GM15510 (cell line): ENCODE measurements around the gene FXYD5.

ENCODE experiments used
- POLR2A ChIP-seq: IDR thresholded peaks from 3 replicates; pipeline ENCODE4 v1.6.1; 2011; ENCODE audit warnings: borderline replicate concordance; ENCODE audit not compliant: insufficient read length; ENCODE audit errors: extremely low read depth

The FXYD5 gene

DNA sequence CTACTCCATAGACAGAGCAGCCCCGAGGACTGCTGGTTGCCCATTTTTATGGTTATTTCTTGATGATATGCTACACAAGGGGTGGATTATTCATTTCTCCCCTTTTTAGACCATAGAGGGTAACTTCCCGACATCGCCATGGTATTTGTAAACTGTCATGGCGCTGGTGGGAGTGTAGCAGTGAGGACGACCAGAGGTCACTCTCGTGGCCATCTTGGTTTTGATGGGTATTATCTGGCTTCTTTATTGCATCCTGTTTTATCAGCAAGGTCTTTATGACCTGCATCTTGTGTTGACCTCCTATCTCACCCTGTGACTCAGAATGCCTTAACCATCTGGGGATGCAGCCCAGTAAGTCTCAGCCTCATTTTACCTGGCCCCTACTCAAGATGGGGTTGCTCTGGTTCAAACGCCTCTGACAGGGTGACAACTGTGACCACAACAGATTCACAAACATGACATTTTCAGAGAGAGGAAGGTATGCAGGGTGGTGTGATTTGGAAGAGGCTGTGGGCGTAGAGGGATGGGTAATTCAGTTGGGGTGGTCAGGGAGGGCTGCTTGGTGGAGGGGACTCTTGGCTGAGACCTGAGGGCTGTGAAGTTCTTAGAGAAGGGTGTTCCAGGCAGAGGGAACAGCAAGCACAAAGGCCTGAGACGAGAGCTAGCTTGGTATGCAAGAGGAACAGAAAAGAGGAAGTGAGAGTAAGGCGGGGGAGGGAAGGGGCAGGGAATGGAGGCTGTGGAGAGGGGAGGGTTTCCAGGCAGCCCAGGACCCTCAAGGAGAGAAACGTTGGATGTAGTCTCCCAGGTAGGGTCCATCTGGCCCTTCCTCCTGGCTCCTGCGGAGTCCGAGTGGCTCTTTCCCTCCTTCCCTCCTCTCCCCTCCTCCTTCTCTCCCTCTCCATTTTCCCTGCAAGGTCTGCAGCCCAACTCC lies 50.5 kb downstream of the FXYD5 start:
- TF ChIP-seq POLR2A = no peak

DNA sequence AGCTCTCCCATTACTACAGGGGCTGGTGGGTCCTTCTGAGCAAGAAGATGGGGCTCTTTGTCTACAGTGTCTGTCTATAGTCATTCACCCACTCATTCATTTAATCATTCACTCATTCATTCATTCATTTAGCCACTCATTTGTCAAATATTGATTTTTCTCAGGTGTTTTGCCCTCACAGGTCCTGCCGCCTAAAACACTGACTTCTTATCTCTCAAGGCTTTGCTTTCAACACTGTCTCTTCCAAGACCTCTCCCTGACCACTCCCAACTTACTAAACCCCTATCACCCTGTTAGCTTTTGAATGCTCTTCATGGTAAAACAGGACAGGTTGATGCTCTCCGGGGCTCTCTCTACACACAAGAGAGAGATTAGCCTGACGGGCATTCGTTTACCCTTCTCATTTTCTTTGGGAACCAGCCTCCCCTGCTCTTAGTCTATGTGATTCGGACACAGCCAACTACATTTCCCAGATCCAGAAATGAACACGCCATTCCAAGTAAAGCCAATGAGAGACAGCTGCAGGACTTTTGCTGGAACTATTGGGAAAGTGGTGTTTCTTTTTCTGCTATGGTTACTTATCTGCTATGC lies 51.3 kb downstream of the FXYD5 start:
- no peak for TF ChIP-seq POLR2A

DNA sequence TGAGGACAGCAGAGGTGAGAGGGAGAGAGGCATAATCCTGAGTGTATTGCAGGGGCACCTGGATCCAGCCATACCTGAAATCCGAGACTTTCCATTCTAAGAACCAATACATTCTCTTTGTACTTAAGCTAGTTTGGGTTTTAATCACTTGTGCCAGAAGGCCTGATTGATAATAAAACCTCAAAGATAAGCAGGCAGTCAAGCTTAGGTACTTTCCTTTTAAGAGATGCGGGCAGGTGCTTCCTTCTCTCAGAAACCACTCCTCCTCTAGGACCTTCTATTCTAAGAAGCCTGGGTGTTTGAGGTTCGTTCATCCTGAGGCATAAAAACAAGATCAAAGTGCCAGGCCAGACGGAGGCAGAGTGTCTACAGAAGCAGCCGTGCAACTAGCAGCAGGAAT lies 51.8 kb downstream of the FXYD5 start:
- TF ChIP-seq POLR2A = no peak

DNA sequence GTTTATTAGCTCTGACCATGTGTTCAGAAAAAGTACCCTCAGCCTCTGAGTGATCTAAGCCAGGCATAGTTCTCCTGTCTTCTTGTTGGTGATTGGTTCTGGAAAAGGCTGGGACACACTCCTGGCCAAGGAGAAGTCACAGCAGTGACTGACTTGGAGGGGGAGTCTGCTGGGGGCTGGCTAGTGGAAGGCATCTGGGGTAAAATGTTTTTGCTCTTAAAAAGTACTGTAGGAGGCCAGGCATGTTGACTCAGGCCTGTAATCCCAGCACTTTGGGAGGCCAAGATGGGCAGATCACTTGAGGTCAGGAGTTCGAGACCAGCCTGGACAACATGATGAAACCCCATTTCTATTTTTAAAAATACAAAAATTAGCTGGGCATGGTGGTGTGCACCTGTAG lies 52.3 kb downstream of the FXYD5 start:
- TF ChIP-seq POLR2A = no peak

DNA sequence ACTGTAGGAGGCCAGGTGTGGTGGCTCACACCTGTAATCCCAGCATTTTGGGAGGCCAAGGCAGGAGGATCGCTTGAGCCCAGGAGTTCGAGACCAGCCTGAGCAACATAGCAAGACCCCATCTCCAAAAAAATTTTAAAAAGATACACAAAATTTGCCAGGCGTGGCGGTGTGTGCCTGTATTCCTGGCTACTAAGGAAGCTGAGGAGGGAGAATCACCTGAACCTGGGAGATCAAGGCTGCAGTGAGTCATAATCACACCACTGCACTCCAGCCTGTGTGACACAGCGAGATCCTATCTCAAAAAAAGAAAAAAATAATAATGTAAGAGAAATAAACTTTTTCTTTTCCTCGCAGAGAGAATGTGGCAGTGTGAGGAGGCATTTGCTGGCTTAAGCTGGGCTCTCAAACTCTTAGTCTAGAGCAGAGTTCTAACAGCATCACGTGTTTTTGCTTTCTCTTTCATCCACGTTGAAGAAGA lies 52.9 kb downstream of the FXYD5 start:
- no peak for TF ChIP-seq POLR2A

DNA sequence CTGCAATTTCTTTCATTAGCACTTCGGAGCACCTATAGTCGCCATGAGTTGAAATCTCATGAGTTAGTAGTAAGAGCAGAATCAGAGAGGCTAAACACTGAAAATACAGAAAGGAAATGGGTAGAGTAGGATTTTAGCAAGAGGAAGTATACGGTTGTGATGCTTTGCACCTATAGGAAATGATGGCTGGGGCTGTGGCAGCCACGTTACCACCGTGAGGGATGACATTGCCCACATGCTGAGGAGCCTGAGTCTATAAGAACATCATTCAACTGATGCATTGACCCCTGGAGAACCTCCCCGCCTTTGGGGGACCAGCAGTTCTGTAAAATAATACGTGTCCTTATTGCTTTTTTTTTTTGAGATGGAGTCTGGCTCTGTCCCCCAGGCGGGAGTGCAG lies 53.6 kb downstream of the FXYD5 start:
- no peak for TF ChIP-seq POLR2A

DNA sequence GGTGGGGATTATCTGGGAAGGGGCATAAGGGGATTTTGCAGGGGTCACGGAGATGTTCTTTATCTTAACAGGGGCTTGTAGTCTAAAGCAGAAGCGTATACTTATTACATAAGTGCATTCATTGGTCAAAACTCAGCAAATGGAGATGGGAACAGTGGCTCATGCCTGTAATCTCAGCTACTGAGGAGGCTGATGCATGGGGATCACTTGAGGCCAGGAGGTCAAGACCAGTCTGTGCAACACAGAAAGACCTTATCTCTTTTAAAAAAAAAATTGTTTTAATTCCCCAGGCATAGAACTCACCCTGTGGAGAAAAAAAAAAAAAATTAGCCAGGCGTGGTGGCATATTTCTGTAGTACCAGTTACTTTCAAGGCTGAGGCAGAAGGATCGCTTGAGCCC lies 55.1 kb downstream of the FXYD5 start:
- TF ChIP-seq POLR2A = no peak

DNA sequence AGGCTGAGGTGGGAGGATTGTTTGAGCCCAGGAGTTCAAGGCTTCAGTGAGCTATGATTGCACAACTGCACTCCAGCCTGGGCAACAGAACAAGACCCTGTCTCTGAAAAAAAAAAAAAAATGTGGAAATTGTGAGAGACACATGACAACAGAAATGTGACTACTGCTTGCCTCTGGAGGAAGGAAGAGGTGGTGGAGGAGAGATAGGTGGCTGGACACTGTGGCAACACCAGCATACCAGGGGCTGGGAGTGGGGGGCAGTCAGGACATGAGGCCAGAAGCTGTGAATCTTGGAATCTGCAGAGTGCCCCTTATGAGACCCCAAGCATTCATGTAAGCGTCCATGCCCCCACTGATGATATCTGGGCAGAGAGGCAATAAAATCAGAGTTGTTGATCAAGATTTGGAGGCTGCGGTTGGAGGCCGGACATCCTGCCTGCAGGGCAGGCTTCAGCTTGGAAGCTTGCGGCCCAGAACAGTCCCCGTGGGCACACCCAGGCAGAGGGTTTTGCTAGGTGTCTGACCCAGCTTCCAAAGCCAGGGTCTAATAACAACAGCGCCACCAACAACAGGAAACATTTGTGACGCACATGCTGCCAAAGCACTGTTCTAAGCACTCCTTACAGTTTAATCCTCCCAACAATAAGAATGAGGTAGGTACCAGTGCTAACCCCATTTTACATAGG lies 57.2 kb downstream of the FXYD5 start:
- TF ChIP-seq POLR2A = no peak

DNA sequence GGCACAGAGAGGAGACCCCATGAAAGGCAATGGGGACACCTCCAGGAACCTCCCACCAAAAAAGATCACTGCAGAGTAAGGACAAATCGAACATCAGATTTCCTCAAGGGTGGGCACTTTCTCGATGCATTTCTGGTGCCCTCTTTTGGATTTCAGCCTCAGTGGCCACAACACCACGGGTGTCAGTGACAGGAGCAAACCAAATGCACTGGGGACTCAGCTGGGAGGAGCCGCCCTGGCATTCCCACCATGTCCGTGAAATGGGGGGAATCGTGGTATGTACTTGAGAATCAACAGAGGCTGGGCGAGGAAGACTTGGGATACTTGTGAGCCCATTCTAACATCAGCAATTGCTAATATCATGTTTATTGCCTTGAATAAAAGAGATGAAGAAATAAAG lies 57.7 kb downstream of the FXYD5 start:
- no peak for TF ChIP-seq POLR2A

DNA sequence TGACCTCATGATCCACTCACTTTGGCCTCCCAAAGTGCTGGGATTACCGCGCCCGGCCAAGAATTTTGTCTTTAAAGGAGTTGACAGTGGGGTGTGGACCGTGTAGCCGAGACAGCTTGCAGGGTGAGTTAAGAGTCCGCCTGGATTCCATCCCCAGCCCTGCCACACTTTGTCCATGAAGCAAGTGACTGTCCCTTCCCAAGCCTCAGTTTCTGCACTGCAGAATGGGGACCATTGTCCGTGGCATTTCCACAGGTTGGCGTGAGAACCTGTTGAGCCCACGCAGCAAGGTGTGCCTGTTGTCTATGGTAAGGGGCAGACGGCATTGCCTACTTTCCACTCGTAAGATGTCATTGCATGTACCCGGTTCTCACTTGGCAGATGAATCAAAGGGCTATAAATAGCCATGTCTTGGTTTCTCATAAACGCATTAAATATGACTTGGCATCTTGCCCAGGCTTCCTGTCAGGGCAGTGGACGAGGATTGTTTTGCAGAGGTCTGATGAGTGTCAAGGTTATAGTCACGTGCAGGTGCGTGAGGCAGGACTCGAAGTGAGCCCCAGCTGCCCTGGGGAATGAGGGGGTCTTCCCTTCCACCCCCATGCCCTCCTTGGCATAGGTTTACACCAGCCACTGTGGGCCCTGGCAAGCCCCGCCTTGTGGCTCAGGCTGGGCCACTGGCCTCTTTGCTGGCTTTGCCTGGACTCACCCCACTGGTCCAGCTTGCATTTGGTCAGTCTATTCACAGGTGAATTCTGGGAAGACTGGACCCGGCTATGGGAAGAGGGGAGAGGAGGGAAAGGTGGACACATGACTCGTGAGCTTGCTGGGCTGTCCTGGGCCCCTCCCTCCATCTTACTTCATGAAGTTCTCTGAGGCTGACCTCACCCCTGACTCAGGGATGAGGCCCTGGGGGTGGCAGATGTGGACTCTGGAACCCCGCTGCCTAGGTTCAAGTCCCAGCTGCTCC lies 59.4 kb downstream of the FXYD5 start:
- no peak for TF ChIP-seq POLR2A

DNA sequence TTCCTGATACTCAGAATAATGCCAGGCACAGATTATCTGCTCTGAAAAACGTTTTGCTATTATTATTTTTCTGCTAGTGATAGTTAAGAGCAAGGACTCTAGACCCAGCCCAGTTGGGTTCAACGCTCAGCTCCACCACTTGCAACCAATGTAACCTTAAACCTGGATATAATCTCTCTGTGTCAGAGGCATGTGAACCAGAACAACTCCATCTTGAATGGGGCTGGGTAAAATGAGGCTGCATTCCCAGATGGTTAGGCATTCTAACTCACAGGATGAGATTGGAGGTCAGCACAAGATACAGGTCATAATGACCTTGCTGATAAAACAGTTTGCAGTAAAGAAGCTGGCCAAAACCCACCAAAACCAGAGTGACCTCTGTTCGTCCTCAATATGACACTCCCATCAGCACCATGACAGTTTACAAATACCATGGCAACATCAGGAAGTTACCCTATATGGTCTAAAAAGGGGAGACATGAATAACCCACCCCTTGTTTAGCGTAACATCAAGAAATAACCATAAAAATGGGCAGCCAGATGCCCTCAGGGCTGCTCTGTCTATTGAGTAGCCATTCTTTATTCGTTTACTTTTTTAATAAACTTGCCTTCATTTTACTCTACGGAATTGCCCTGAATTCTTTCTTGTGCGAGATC lies 60.4 kb downstream of the FXYD5 start:
- no peak for TF ChIP-seq POLR2A

DNA sequence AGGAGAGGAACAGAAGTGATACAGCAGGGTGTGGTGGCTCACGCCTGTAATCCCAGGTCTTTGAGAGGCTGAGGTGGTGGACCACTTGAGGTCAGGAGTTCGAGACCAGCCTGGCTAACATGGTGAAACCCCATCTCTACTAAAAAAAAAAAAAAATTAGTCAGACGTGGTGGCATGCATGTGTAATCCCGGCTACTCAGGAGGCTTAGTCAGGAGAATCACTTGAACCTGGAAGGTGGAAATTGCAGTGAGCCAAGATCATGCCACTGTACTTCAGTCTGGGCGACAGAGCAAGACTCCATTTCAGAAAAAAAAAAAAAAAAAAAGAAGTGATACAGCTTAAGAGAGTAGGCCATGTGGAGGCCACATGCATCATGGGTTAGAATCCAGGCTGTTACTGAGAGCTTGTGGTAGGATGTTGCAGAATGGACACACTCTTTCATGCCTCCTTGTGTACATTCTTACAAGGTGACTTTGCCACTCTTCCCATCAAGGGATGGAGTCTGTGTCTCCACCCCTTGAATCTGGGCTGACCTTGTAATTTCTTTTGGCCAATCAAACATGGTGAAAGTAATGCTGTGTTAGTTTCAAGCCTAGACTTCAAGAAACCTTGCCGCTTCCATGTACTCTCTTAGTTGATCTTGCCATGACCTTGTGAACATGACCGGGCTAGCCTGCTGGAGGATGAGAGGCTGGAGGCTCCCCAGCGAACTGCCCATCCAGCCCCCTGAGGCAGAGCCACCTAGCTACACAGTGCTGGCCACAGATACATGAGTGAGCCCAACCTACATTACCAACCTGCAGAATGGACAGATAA lies 61.7 kb downstream of the FXYD5 start:
- TF ChIP-seq POLR2A = no peak
